NCI-H748 (cell line): ENCODE data around the gene AHI1.

Source experiments
- DNase-seq: peaks from one replicate; lab custom pipeline; 2025; ENCODE audit not compliant: unreplicated experiment; lab: John Stamatoyannopoulos, UW

AHI1 gene

DNA sequence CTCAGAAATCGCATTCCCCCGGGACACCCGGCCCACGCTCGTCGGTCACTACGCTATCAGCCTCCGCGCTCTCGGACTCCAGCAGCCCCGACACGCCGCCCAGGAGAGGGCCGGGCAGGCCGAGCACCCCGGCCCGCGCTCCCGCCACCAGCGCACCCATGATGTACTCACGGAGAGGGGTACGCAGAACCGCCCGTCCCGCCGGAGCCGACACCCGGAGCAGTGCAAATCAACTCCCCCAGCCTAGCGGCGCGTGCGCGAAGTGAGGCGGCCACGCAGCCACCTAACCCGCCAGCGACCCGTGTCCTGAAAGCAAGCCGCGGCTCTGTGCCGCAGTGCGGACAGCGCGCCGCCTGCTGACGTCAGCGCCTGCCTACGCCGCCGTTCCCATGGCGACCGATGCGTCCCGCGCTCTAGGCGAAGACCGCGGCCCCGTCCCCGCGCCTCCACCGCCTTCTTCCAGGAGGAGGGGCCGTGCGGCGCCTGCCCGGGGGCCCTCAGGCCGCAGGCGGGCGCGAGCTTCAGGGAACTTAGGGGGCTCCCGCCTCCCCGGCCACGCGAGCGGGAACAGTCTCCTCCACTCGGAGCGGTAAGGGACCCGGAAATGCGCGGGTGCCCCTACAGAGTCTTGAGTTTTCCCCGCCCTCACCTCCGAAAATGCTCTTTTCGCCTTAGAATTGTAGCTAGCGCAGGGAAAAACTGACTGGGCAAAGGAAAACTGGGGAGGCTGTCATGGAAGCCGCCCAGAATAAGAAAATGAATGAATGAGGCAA lies at the start of gene AHI1:
Gene AHI1, minus strand, starts transcription at position 329 of the 773 bp plus-strand sequence. CDS start 5,503 bp downstream, outside the sequence.
- peak; percentile 98 for DNase-seq

DNA sequence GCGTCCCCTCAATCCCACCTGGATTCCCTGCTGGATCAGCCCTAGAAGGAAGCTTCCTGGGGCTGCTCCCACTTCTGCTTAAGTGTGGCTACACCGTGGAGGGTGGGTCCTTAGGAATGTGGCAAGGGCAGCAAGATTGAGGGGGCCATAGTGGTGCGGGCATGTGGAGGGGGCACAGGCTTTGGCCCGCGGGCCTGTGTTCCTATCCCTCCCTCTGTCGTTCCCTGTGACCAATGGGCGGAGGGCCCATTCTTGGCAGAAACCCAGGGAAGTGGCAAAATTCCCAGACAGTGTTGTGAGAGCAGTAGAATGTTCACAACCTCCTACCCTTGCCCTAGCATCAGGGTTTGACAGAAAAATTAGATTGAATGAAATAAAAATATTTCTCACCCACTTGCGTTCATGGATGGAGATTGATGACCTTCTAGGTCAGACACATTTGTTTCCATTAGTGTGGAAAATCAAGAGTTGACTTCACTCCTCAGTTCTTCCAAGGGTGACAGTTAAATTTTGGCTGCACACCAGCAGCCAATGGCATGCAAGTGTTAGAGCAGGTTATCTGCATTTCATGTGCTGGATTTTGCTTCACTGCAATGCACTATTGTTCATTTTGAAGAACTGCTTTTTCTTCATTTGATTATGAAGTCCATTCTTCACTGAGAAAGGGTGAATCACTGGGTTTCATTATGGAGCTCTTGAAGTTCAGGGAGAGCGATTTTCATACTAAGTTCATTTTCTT lies 49.3 kb upstream of the AHI1 start:
- DNase-seq = no peak

DNA sequence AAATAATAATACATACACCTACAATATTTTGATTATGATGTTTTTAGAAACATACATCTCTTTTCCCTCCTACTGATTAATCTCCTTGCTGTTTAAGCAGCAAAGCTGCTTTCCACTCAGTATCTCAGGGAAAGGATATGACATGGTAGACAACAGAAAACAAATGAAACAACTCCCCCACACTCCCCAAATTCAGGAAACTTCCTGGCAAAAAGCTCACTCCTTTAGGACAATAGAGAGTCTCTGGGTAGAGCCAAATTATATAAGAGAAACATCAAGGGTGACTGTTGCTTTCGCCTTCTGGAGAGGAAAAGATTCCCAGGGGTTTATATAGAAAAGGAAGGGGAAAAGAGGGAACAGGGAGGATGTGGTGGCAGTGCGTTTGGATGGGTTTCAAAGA lies 48.7 kb upstream of the AHI1 start:
- no peak for DNase-seq

DNA sequence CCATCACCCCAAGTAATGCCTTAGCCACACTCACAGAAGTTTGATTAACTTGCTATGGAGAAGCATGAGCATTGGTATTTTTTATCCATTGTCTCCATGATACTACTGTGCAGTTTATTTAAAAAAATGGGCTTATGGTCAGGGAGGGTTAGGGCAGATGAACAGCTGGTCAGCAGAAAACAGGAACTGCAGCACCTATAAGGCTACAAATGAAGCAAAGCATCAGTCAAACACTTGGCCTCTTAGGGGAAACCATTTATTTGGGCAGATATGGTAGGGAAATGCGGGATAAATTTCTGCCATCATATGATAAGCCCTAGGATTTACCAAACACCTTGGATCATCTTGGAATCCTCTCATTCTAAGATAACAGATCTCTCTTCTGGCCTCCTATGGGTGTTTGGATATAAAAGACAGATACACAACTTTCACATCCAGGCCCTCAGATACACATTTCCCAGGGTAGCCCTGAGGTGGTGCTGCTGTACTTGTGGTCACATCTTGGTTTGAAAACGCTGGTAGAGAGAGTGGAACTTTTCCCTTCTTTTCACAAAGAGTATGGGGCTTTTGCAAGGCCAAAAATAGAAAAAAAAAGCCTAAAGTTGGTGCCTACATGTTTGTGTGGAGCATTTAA lies 42.8 kb upstream of the AHI1 start:
- DNase-seq = peak; percentile 5

DNA sequence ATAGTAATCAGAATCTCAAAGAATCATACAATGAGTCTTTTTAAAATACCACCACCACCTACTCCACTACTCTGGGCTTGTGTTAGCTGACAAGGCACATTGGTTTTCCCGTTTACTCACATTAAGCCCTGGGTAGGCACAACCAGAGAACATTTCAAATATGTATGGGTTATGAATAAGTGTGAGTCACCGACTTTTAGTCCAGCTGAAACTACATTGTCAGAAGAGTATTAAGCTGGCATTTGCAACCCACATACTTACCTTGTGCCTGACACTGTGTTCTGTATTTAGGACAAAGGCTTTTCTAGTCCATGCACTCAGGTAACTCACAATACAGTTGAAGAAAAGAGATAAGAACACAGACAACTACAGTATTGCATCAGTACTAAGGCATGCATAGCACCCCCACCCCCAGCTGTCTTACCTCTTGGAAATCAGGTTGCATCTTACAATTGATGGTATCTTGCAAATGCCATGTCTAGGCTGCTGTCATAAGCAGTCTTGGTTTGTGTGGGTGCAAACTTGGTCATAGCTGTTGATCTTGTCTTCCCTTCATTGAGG lies 40.3 kb upstream of the AHI1 start:
- no peak for DNase-seq

DNA sequence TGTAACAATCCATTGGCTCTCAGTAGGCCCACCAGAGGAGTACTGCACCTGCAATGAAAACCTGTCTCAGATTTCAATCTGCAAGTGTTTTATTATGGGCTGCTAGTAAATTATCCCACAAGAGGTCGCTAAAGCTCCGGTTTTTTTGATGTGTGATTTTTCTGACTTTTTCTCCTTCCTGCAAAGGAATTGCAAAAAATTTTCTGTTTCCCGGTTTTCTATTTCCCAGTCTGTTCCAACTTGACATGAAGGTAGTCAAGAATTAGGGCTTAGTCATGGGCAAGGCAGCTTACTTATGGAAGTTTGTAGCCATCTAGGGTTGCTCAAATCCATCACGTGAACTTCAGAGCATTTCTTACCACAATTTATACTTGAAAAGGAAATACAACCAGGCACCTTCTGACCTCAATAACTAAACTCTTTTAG lies 38.5 kb upstream of the AHI1 start:
- peak; percentile 66 for DNase-seq

DNA sequence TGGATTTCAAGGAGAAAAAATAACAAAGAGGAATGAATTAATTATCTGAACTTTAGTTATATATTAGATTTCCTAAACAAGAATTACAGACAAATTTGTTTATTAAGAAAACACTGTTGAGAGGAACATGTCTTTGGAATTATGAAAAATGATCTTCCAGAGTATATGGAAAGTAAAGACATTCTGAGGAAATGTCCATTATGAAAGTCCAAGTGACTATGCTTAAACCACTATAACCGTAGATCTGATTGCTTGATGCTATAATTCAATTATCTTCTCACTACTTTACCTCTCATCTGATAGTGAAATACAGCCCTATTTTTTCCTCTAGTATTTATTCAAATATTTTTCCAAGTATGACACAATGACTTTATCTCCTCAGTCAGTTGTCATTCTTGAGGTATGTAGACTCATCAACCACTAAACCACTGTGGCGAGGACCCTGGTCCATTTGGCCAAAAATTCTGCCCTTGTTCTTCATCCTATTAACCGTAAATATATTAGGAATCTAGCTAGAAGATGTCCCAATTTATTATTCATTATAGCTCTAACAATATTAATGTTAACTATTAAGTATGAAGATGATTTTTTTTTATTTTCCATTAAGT lies 37.3 kb upstream of the AHI1 start:
- DNase-seq = no peak

DNA sequence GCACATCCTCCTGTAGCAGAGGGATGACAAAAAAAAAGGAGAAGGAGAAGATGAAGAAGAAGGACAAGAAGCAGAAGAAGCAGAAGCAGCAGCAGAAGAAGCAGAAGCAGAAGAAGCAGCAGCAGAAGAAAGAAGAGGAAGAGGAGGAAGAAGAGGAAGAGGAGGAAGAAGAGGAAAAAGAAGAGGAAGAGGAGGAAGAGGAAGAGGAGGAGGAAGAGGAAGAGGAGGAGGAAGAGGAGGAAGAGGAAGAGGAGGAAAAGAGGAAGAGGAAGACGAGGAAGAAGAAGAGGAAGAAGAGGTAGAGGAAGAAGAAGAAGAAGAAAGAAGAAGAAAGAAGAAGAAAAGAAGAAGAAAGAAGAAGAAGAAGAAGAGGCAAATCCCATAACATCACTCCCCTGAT lies 35.0 kb upstream of the AHI1 start:
- no peak for DNase-seq

DNA sequence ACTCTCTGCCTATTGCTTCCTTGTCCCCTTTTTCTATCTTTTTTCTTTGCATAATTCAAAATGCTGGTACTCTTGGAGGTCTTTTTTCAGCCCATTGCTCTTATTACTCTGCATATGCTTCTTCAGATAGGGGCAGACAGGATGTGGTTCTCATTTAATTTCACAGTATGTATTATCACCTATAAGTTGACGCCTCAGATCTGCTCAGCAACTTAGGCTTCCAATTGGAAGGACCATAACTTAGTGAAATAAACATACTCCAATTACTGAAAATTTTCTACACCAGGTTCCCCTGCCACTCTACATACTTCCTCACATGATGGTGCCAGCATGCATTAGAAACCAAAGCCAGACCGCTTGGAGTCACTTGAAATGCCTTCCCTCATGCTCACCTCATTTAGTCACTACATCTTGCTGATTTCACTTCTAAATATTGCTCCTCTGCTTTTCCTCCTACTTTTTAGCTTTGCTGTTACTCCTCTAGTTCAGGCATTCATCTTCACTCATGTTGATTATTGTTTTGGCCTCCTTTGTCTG lies 34.5 kb upstream of the AHI1 start:
- DNase-seq = no peak

DNA sequence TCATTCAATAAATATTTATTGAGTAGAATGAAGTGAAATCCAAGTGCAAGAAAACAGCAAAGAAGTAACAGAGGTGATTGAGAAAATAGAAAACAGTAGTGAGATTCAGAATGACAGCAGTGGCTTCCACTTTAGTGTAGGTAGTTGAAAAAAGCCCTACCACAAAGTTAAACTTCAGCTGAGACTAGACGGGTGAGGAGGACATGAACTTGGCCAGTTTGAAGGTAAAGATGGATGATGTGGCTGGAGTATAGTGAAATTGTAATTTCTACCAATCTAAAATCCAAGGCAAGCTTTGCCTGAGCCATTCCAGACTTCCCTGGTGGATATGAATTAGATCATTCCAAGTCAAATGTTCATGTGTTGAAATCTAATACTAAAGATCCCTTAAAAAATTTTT lies 32.6 kb upstream of the AHI1 start:
- DNase-seq = no peak

DNA sequence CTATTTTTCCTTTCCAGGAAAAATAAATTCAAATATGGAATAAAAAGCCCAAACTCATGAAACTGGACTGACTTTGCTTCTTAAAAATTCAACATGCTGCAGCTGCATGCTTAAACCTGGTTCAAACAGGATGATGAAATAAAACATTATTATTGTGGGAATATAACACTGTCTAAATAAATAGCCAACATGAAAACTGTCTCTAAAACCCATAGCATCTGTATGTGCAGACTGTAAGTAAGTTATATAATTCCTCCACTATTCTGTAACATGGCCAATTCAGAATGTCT lies 30.4 kb upstream of the AHI1 start:
- no peak for DNase-seq

DNA sequence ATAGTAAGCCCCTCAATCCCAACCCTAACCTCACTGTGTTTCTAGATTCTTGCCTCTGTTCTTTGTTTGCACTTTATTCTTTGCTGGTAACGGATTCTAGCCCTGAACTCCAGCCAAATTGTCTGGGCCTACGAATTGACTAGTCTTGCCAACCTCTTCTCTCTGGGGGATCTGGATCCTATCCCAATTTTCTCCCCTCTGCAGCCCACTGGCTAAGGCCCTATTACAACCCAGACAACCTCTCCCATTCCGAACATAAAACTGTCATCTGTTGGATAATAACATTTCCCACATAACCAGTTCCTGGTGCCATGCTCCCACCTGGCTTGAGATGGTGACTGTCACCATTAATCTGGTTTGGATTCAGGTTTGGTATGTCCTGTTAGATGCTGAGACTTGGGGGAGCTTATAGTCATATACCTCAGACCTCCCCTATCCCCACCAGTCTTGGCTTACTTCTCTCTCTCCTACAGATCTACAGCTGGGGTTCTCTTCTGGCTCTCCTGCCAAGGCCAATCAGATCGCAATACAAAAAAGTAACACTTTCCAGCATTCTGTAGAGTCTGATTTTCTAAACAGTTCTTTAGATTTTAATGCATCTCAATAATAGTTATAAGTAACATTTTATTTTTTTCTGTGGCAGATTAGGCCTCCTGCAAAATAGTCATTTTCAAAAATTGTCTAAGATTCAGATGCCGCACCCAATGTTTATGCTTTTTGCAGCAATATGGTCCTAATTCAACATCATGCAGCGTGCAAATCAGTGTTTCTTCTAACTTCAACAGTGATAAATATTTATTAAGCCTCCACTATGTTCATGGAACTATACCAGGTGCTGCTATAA lies 29.8 kb upstream of the AHI1 start:
- DNase-seq = no peak

DNA sequence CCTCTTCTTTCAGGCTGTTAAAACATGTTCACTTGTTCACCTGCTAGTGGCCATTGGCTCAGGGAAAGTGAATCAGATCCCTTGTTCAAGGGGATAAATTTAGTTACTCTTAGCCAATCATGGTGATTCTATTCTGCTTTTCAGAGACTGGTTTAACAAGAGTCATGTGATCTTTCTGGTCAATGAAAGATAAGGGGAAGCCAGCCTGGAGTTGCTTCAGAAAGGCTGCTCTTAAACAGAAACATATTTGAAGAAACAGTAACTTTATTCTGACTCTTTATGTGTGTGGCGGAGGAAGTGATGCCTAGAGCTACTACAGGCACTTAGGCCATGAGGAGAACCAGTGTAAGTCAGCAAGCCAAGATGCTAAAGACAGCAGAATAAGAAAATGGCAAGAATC lies 28.1 kb upstream of the AHI1 start:
- no peak for DNase-seq

DNA sequence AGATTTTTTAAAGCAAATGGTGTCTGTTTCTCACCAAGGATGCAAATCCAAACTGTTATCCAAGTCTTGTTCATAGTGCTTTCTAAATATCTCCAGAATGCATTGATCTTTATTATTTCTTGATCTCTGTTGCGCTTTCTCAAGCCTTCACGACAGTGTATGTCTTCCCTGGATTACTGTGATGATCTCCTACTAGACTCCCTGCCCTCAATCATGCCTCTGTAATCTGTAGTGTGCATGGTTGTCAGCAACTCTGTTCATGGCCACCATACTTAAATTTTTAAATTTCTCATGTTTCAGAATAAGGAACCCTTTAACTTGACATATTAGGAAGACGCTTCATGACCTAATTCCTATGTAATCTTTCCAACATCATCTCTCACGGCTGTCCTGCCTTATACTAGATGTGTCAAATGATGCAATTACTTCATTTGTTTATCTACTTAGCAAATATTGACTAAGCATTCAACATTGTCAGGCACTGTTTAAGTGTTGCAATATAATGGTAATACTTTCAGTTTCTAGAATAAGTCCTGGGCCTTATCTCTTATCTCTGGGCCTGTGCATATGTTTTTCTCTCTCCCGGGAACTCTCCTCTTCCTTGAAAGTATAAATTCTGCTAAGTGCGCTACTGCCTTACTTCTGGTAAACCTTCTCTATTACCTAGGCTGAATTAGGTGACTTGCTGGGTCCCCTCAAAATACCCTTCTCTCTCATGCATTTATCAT lies 25.6 kb upstream of the AHI1 start:
- peak; percentile 48 for DNase-seq

DNA sequence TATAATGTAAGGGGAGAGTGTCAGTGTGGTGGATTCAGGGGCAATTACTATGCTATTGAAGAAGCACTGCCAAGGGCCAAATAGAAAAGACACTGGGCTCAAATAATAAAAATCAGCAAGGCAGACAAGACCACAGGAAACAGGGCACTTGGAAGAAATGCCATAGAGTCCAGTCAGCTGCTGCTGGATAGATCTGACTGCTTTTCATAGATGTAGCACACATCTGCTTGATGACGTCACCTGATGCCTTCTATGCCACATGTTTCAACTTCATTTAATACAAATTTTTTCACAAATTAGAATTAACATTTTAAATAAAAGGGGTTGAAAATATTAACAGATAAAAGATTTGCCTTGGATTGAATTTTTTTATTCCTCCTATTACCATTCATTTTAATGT lies 23.9 kb upstream of the AHI1 start:
- DNase-seq = no peak

DNA sequence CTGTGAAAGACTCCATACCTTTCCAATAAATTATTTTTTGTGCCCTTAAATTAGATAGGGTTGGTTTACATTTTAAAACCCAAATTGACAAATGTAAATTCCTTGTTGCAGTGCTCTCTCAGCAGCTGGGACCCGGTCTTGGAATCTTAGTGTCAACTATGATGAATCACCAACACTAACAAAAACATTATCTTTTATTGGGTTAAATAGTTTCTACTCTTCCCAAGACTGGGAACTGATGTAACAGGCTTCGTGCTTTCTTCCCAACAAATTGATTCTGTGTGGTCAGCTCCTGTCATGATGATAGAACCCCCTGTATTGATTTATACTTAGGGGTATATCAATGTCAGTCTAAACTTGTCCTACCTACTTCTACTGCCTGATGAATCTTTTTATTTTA lies 23.2 kb upstream of the AHI1 start:
- no peak for DNase-seq

DNA sequence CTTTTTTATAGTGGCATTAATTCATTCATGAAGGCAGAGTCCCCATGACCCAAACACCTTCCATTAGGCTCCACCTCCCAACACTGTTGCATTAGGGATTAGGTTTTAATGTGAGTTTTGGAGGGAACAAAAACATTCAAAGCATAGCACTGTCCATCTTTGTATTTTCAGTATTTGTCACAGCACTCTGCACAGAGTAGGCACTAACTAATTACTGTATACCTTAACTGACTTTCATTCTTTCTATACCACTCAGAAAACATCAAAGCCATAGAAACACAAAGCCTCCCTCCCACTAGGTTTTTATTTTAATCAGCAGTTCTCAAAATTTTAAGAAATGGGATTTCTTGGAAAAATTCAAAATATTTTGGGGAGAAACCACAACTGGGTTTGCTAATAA lies 21.8 kb upstream of the AHI1 start:
- DNase-seq = no peak

DNA sequence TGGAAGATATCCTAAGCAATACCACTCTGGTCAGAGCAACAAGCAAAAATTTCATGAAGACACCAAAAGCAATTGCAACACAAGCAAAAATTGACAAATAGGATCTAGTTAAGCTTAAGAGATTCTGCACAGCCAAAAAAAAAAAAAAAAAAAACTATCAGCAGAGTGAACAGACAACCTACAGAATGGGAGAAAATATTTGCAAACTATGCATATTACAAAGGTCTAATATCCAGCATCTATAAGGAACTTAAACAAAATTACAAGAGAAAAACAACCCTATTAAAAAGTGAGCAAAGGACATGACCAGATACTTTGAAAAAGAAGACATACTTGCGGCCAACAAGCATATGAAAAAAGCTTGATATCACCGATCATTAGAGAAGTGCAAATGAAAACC lies 20.0 kb upstream of the AHI1 start:
- DNase-seq = no peak

DNA sequence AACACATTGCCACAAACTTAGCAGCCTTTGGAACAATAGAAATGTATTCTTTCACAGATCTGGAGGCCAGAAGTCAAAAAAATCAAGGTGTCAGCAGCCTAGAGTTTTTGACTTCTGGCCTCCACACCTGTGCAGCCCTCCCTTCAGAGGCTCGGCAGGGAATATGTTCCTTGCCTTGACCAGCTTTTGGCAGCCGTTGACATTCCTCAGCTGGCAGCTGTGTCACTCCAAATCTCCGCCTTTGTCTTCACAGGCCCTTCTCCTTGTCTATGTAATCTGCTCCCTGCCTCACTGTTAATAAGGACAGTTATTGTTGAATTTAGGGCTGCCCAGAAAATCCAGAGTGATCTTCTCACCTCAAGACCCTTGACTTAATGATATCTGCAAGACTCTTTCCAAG lies 17.2 kb upstream of the AHI1 start:
- no peak for DNase-seq
